WTC11 (cell line): ENCODE data around the gene PGD. TPM values are rescaled to one million over a fixed set of nuclear protein-coding genes. Genes with fewer than 3 reads are reported as not detected.
A peak's percentile ranks its signal among the peaks of the same experiment; 100 is the strongest.

Source experiments
- ATAC-seq: fragments of 200-7000 bp; cut with Tn5 transposase; 2 replicates; pipeline ENCODE4 v1.10.0; 2021; ENCODE audit warnings: mild to moderate bottlenecking, moderate library complexity
- CTCF ChIA-PET: fragments of 300-600 bp; sonication (Branson Sonifier 250); formaldehyde crosslinking; loops from one replicate; lab custom pipeline; 2021; ENCODE audit warnings: antibody characterized with exemption; lab: Charles Lee
- POLR2A ChIA-PET: fragments of 350-600 bp; sonication (Branson Sonifier 250); formaldehyde crosslinking; loops from one replicate; lab custom pipeline; 2021; ENCODE audit warnings: antibody characterized with exemption; lab: Charles Lee
- DNase-seq: peaks from one replicate; pipeline ENCODE4 v3.0.0; 2021; ENCODE audit warnings: low spot score
- H3K27ac Mint-ChIP-seq: 2 replicates; pipeline ENCODE4 v1.8.0; 2021; ENCODE audit warnings: mixed read lengths
- H3K27me3 Mint-ChIP-seq: 2 replicates; pipeline ENCODE4 v1.8.0; 2021; ENCODE audit warnings: low read depth, mild to moderate bottlenecking, moderate library complexity, mixed read lengths
- H3K36me3 Mint-ChIP-seq: 2 replicates; pipeline ENCODE4 v1.8.0; 2021; ENCODE audit warnings: mixed read lengths
- H3K4me1 Mint-ChIP-seq: 2 replicates; pipeline ENCODE4 v1.8.0; 2022; ENCODE audit warnings: mixed read lengths
- H3K4me3 Mint-ChIP-seq: 2 replicates; pipeline ENCODE4 v1.8.0; 2021; ENCODE audit warnings: mild to moderate bottlenecking, moderate library complexity, mixed read lengths
- H3K9me3 Mint-ChIP-seq: 2 replicates; pipeline ENCODE4 v1.8.0; 2021; ENCODE audit warnings: mixed read lengths
- AR ChIP-seq: fragments of 250-450 bp; sonication (Bioruptor Pico); IDR thresholded peaks from 2 replicates; pipeline ENCODE4 v1.9.0; 2021; ENCODE audit warnings: mild to moderate bottlenecking
- E2F4 ChIP-seq: sonication (generic); formaldehyde crosslinking; IDR thresholded peaks from 2 replicates; pipeline ENCODE4 v1.8.1; 2022; ENCODE audit warnings: low read depth, mild to moderate bottlenecking, moderate library complexity, missing genetic modification reagents, borderline replicate concordance
- ELF4 ChIP-seq: sonication (generic); formaldehyde crosslinking; IDR thresholded peaks from 2 replicates; pipeline ENCODE4 v1.8.1; 2022; ENCODE audit warnings: low read depth, mild to moderate bottlenecking, moderate library complexity, missing genetic modification reagents
- EMX1 ChIP-seq: fragments of 250-450 bp; sonication (Bioruptor Pico); IDR thresholded peaks from 2 replicates; pipeline ENCODE4 v1.8.0; 2021; ENCODE audit warnings: mild to moderate bottlenecking
- ETV6 ChIP-seq: sonication (generic); formaldehyde crosslinking; IDR thresholded peaks from 2 replicates; pipeline ENCODE4 v1.8.1; 2022; ENCODE audit warnings: mild to moderate bottlenecking, missing genetic modification reagents
- FOXJ3 ChIP-seq: sonication (generic); formaldehyde crosslinking; IDR thresholded peaks from 2 replicates; pipeline ENCODE4 v1.9.0; 2021; ENCODE audit warnings: missing genetic modification reagents, mild to moderate bottlenecking, borderline replicate concordance
- HMGA2 ChIP-seq: fragments of 250-450 bp; sonication (Bioruptor Pico); IDR thresholded peaks from 2 replicates; pipeline ENCODE4 v1.4.0; 2021; ENCODE audit warnings: mild to moderate bottlenecking, moderate library complexity
- HMGXB4 ChIP-seq: sonication (generic); formaldehyde crosslinking; IDR thresholded peaks from 2 replicates; pipeline ENCODE4 v1.8.1; 2023; ENCODE audit warnings: mild to moderate bottlenecking, moderate library complexity, missing genetic modification reagents
- NFYB ChIP-seq: sonication (generic); formaldehyde crosslinking; conservative IDR thresholded peaks from 2 replicates; pipeline ENCODE4 v1.8.0; 2022; ENCODE audit warnings: low read depth, missing genetic modification reagents
- NR1H2 ChIP-seq: sonication (generic); formaldehyde crosslinking; IDR thresholded peaks from 2 replicates; pipeline ENCODE4 v1.9.0; 2021; ENCODE audit warnings: mild to moderate bottlenecking, moderate library complexity, missing genetic modification reagents
- PRRX2 ChIP-seq: fragments of 250-450 bp; sonication (Bioruptor Pico); IDR thresholded peaks from 2 replicates; pipeline ENCODE4 v1.8.0; 2021; ENCODE audit warnings: mild to moderate bottlenecking
- RELA ChIP-seq: sonication (generic); formaldehyde crosslinking; IDR thresholded peaks from 2 replicates; pipeline ENCODE4 v1.8.1; 2022; ENCODE audit warnings: missing genetic modification reagents, mild to moderate bottlenecking, borderline replicate concordance
- RORB ChIP-seq: fragments of 250-450 bp; sonication (Bioruptor Pico); IDR thresholded peaks from 2 replicates; pipeline ENCODE4 v1.9.0; 2021; ENCODE audit warnings: mild to moderate bottlenecking
- STAT6 ChIP-seq: sonication (generic); formaldehyde crosslinking; conservative IDR thresholded peaks from 2 replicates; pipeline ENCODE4 v1.8.1; 2023; ENCODE audit warnings: mild to moderate bottlenecking, low read depth, missing genetic modification reagents, moderate library complexity
- TEAD1 ChIP-seq: sonication (generic); formaldehyde crosslinking; IDR thresholded peaks from 2 replicates; pipeline ENCODE4 v1.8.0; 2022; ENCODE audit warnings: mild to moderate bottlenecking, missing genetic modification reagents
- USF1 ChIP-seq: sonication (generic); formaldehyde crosslinking; IDR thresholded peaks from 2 replicates; pipeline ENCODE4 v1.8.0; 2022; ENCODE audit warnings: mild to moderate bottlenecking, missing genetic modification reagents
- USF2 ChIP-seq: sonication (generic); formaldehyde crosslinking; IDR thresholded peaks from 2 replicates; pipeline ENCODE4 v1.8.1; 2023; ENCODE audit warnings: mild to moderate bottlenecking, missing genetic modification reagents, moderate library complexity
- ZNF121 ChIP-seq: sonication (generic); formaldehyde crosslinking; IDR thresholded peaks from 2 replicates; pipeline ENCODE4 v1.8.0; 2023; ENCODE audit warnings: missing genetic modification reagents
- ZNF232 ChIP-seq: sonication (generic); formaldehyde crosslinking; IDR thresholded peaks from 2 replicates; pipeline ENCODE4 v1.8.0; 2022; ENCODE audit warnings: mild to moderate bottlenecking, missing genetic modification reagents
- ZNF512 ChIP-seq: sonication (generic); formaldehyde crosslinking; IDR thresholded peaks from 2 replicates; pipeline ENCODE4 v1.8.1; 2022; ENCODE audit warnings: missing genetic modification reagents, borderline replicate concordance
- total RNA-seq: library from RNA; stranded (reverse); gene quantifications from 3 replicates; pipeline ENCODE4 v1.2.3, GENCODE V29; 2021

Gene PGD
- total RNA-seq, 1 experiment from 2014 or later = 278 TPM

- CTCF ChIA-PET = no interaction called here
- ATAC-seq (no peak), DNase-seq (no peak)
- Mint-ChIP-seq H3K27ac (peak overlapping the region; percentile 10; the same call in 1 of the 2 replicates), H3K27me3 (no peaks in the 10 kb centered on the region), H3K4me3 (no peak overlapping the region), H3K36me3 (peaks cover 25% of the 10 kb centered on the region), H3K4me1 (peaks cover 10% of the 10 kb centered on the region)
- TF ChIP-seq ZNF512 (CRISPR knock-in tag) (no peak), ETV6 (CRISPR knock-in tag) (no peak), E2F4 (CRISPR knock-in tag) (no peak), ZNF121 (CRISPR knock-in tag) (peak; percentile 86; the same call in 1 of the 2 replicates)
- TF ChIP-seq, all 79 proteins: peak for 1
- no peaks in the 10 kb centered on the region for H3K9me3 Mint-ChIP-seq
- POLR2A ChIA-PET = no interaction called here
These were observed 15.2 kb upstream of the PGD start for GRCh38 chr1:10383630-10384029.

GRCh38 chr1:10384219-10384618 lies 14.6 kb upstream of the PGD start:
- no peak for ATAC-seq
- POLR2A ChIA-PET = no interaction called here
- H3K27ac Mint-ChIP-seq = peak overlapping the region; percentile 72
- DNase-seq = no peak
- peaks cover 10% of the 10 kb centered on the region for H3K4me1 Mint-ChIP-seq
- H3K27me3 Mint-ChIP-seq = no peaks in the 10 kb centered on the region
- H3K36me3 Mint-ChIP-seq = peaks cover 21% of the 10 kb centered on the region
- H3K9me3 Mint-ChIP-seq = no peaks in the 10 kb centered on the region
- CTCF ChIA-PET = no interaction called here
- no peak overlapping the region for H3K4me3 Mint-ChIP-seq
- TF ChIP-seq RELA (CRISPR knock-in tag) (no peak), RORB (no peak), NR1H2 (no peak), EMX1 (CRISPR knock-in tag) (no peak), ELF4 (CRISPR knock-in tag) (no peak), FOXJ3 (no peak), ZNF232 (CRISPR knock-in tag) (no peak), USF2 (no peak), STAT6 (CRISPR knock-in tag) (no peak), TEAD1 (CRISPR knock-in tag) (no peak), PRRX2 (no peak), HMGA2 (CRISPR knock-in tag) (no peak), ZNF512 (CRISPR knock-in tag) (no peak), AR (CRISPR knock-in tag) (no peak), USF1 (CRISPR knock-in tag) (no peak), NFYB (CRISPR knock-in tag) (no peak), HMGXB4 (no peak)
